Subcutaneous adipose tissue (tissue), 4 donors: ENCODE results near the gene ACADM. TPM values are rescaled to one million over a fixed set of nuclear protein-coding genes. Genes with fewer than 3 reads are reported as not detected.

Experiments used
- total RNA-seq, 4 donors: library from RNA; depleted of rRNA; stranded (reverse); fragments of >200 nt; gene quantifications; one replicate each; pipeline ENCODE4 v1.1.0, GENCODE V29; 2016
- TF ChIP-seq, protein P1 (sequence below): fragments of 450-650 bp; IDR thresholded peaks from one replicate; pipeline ENCODE4 v1.5.1; 2016; ENCODE audit warnings: low read depth, mild to moderate bottlenecking, control low read depth, antibody characterized with exemption, moderate library complexity

The ACADM gene
- total RNA-seq, 4 donors from 2014 or later: 52.2 to 72.9 (median 60.0) TPM

DNA sequence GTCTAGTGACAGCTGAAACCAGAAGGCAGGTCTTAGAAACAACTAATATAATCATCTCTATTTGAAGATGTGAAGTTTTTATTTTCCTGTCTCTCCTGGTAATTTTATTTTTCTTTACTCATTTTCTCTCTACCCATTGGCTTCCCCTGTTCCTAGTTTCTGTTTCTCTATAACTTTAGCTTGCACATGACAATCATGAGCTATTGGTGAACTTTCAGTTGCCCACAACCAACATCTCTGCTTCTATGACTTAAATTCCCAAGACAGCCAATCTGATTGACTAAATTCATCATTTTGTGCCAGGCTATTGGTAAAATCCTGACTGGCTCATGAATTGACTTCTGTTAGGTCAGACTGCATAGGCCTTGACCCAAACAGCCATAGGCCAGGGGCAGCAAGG is 13.7 kb upstream of the ACADM start:
- TF ChIP-seq, protein P1, sequence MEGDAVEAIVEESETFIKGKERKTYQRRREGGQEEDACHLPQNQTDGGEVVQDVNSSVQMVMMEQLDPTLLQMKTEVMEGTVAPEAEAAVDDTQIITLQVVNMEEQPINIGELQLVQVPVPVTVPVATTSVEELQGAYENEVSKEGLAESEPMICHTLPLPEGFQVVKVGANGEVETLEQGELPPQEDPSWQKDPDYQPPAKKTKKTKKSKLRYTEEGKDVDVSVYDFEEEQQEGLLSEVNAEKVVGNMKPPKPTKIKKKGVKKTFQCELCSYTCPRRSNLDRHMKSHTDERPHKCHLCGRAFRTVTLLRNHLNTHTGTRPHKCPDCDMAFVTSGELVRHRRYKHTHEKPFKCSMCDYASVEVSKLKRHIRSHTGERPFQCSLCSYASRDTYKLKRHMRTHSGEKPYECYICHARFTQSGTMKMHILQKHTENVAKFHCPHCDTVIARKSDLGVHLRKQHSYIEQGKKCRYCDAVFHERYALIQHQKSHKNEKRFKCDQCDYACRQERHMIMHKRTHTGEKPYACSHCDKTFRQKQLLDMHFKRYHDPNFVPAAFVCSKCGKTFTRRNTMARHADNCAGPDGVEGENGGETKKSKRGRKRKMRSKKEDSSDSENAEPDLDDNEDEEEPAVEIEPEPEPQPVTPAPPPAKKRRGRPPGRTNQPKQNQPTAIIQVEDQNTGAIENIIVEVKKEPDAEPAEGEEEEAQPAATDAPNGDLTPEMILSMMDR: no peak

DNA sequence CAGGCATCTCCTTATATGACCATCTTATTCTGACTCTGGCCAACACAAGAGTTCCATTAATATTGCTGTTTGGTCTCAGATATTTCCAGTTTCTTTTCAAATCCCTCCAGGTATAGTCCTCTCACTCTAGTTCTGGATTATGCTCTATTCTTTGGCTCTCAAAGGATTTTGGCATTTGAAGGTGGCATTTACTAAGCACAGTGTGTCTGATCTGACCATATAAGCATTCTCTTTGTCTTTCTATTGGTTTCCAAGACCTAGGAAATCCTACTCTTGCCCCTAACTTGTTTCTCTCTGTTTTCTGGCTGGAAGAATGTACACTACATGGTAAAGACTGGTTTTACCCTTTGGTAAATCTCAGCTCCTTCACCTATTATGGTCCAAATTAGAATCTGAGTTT is 12.7 kb upstream of the ACADM start:
- TF ChIP-seq, protein P1: no peak

DNA sequence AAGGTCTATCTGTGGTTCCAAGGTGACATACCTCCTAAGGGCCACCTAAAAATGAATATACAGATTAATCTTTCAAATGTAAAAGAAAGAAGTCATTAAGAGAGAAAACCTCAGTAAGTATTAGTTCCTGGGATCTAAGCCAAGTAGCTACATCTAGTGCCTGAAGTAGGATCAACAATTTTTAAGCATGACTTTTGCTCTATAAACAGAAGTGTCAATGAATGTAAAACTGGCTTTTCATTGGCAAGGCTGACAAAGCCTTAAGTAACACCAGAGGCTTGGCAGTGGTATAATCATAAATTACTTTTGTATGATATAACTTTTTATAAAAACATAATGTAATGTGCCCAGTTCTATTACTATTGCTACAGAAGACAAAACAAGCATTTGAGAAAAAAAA is 12.2 kb upstream of the ACADM start:
- TF ChIP-seq, protein P1: no peak

DNA sequence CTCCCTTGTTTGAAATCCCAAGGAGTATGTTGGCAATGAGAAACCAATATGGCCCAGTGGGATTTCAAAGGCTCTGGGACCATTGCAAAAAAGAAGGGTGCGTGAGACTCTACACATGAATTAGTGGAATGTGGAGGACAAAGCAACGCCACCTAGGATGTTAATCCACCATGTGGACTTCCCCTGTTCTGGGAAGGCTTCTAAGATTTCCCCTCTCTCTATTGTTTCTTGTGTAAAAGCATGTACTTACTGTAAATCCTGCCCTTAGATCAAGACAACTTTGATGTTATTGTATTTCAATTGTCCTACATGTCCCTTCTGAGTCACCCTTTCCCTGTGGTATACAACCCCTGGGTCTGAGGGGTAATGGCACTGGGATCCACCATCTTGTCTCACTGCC is 4.7 kb upstream of the ACADM start:
- TF ChIP-seq, protein P1: no peak

DNA sequence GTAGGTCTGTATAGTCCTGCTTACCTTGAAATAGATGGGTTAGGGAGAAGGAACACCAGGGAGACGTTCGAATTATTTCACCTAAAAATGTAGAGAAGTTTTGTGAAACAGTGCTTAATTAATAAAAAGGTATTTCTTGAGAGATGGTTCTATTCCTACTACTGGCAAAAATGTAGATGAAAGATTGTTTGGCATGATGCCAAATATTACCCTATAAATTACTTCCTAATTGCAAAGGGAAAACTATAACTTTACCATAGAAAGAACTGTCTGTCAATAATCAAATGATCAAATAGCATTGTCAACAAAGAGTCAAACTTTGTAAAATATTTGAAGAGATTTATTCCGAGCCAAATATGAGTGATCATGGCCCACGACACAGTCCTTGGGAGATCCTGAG is 4.2 kb upstream of the ACADM start:
- TF ChIP-seq, protein P1: no peak

DNA sequence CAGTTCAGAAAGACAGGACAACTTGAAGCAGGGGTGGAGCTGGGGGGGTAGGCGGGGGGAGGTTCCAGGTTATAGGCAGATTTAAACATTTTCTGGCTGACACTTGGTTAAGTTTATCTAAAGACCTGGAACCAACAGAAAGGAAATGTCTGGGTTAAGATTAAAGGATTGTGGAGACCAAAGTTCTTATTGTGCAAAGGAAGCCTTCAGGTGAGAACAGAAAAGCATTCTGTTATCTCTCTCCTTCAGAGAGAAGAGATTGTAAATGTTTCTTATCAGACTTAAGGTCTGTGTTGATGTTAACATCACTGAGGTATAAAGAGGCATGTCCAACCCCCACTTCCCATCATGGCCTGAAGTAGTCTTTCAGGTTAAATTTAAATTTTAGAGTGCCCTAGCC is 3.7 kb upstream of the ACADM start:
- TF ChIP-seq, protein P1: no peak

DNA sequence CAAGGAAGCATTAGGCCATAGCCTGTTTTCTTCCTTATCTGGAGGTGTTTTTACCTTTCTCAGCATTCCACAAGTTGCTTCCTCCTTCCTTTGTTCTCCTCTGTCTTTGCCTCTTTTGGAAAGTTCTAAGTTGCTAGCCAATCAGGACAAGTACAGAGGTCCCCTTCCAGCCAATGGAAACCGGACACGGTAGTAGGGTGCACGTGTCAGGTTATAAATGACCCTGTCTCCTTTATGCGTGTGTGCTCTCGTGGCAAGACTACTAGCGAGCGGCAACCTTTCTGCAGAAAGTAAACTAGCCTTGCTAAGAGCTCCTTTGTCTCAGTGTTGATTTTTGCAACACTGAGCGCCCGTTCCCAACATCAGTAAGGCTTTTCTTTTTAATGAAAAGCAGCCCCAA is 1.5 kb upstream of the ACADM start:
- TF ChIP-seq, protein P1: no peak
